EL (cell line): Measurements from ENCODE around the gene ICA1.
"Not testable (repeated sequence)": the region's sequence is repeated elsewhere in the genome, so short reads cannot be mapped to it uniquely, and the experiment has no call there.

ENCODE experiments used
- DNase-seq: peaks from one replicate; pipeline ENCODE4 v3.0.0-alpha.2; 2016

Gene ICA1

GRCh38 chr7:8128449-8129317, 133.3 kb downstream of the ICA1 start:
- no peak for DNase-seq

GRCh38 chr7:8126601-8127167, 135.3 kb downstream of the ICA1 start:
- DNase-seq, result no peak

GRCh38 chr7:8125680-8126444, 136.1 kb downstream of the ICA1 start:
- DNase-seq, result no peak

GRCh38 chr7:8121243-8121642, 140.7 kb downstream of the ICA1 start:
- DNase-seq, result no peak

GRCh38 chr7:8120390-8121058, 141.4 kb downstream of the ICA1 start:
- DNase-seq, result no peak

- DNase-seq, result no peak
These were observed 142.7 kb downstream of the ICA1 start for GRCh38 chr7:8119262-8119661.

GRCh38 chr7:8117195-8117594, 144.8 kb downstream of the ICA1 start:
- no peak for DNase-seq

- no peak for DNase-seq
These were observed 146.2 kb downstream of the ICA1 start for GRCh38 chr7:8115547-8116402.

GRCh38 chr7:8114175-8114574, 147.8 kb downstream of the ICA1 start:
- DNase-seq, result no peak

- no peak for DNase-seq
These were observed 148.8 kb downstream of the ICA1 start for GRCh38 chr7:8113184-8113583.

GRCh38 chr7:8112685-8113084, 149.3 kb downstream of the ICA1 start:
- no peak for DNase-seq

GRCh38 chr7:8111282-8111960, 150.5 kb downstream of the ICA1 start:
- DNase-seq, result no peak

- DNase-seq, result peak; percentile 46
These were observed 152.6 kb downstream of the ICA1 start for GRCh38 chr7:8109196-8110022.

GRCh38 chr7:8105449-8106095, 156.4 kb downstream of the ICA1 start:
- no peak for DNase-seq

- DNase-seq, result no peak
These were observed 158.7 kb downstream of the ICA1 start for GRCh38 chr7:8103282-8103681.

- not testable (repeated sequence) for DNase-seq
These were observed 160.7 kb downstream of the ICA1 start for GRCh38 chr7:8101292-8101691.

GRCh38 chr7:8094164-8095140, 167.5 kb downstream of the ICA1 start:
- DNase-seq, result no peak

- DNase-seq, result peak; percentile 4
These were observed 169.8 kb downstream of the ICA1 start for GRCh38 chr7:8092140-8092539.
